Measurements from ENCODE around the gene AGRN.
"Not testable (repeated sequence)": the region's sequence is repeated elsewhere in the genome, so short reads cannot be mapped to it uniquely, and the experiment has no call there.

AGRN gene

DNA sequence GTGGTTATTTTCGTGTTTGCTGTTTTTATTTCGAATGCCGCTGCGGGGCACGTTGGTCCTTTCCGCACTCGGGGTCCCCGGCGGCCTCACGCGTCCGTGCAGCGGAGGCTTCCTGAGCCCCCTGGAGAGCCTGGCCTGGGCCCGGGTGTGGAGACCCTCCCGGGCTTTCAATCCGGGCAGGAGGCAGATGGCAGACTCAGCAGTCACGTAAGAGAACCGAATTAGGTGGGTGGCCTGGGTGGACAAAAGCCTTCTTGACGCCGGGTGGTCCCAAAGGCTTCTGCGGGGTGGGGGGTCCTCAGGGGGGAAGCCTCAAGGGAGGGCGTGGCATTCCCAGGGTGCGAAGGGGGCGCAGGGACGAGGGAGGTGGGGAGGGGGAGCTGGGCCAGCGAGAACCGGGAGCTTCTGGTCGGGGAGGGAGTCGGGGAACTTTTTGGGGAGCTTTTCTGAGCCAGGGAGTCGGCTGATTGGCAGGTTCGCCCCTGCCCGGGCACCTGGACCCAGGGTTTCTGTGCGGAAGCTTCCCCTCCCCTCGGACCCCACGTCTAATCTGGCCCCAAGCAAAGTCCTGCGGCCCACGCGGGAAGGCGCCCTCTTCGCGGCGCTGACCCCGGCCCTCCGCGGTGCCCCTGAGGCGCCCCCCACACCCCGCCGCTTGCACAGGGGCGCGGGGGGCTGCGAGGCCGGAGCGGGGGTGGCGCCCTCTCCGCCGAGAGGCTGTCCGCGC lies 18.7 kb upstream of the AGRN start:
- DNase-seq: no peak

GRCh38 chr1:1003618-1004419 lies 16.1 kb upstream of the AGRN start:
- TF ChIP-seq POLR2A (IDR thresholded peaks at IDR 0.05; ENCODE audit: low read length) (no peak), GATA1 (IDR thresholded peaks at IDR 0.05; ENCODE audit: low read depth, low read length) (no peak)
- no peak for DNase-seq

More for the DNA sequence above, 18.7 kb upstream of the AGRN start:
- TF ChIP-seq GATA1 (IDR thresholded peaks at IDR 0.05; ENCODE audit: low read depth, low read length): no peak
- no peak for TF ChIP-seq POLR2A (IDR thresholded peaks at IDR 0.05; ENCODE audit: low read length)

DNA sequence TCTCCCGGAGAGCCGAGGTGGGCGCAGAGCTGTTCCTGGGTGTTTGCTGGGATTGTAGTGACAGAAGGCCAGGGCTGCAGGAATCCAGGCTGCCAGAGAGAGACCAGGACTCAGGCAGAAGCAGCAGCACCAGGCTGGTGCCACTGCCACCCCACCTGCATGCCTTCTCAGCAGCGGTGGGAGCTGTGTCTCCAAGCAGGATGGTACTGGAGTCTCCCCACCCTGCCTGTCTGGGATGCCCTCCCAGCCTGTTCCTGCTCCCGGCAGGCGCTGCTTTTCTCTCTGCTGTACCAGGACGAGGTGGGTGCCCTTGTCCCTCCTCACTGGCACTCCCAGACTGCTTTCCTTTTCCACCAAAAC lies 15.5 kb upstream of the AGRN start:
- TF ChIP-seq POLR2A (IDR thresholded peaks at IDR 0.05; ENCODE audit: low read length) (no peak), GATA1 (IDR thresholded peaks at IDR 0.05; ENCODE audit: low read depth, low read length) (no peak)

GRCh38 chr1:1004780-1005697 lies 14.9 kb upstream of the AGRN start:
- peak in 1 of 2 experiments; percentile 41 for DNase-seq
- TF ChIP-seq GATA1 (IDR thresholded peaks at IDR 0.05; ENCODE audit: low read depth, low read length): no peak
- TF ChIP-seq POLR2A (IDR thresholded peaks at IDR 0.05; ENCODE audit: low read length): no peak

More for the DNA sequence above, 15.5 kb upstream of the AGRN start:
- no peak for DNase-seq

- no peak for TF ChIP-seq POLR2A (IDR thresholded peaks at IDR 0.05; ENCODE audit: low read length)
- TF ChIP-seq GATA1 (IDR thresholded peaks at IDR 0.05; ENCODE audit: low read depth, low read length): no peak
- no peak for DNase-seq
These were observed 14.1 kb upstream of the AGRN start for GRCh38 chr1:1005774-1006304.

DNA sequence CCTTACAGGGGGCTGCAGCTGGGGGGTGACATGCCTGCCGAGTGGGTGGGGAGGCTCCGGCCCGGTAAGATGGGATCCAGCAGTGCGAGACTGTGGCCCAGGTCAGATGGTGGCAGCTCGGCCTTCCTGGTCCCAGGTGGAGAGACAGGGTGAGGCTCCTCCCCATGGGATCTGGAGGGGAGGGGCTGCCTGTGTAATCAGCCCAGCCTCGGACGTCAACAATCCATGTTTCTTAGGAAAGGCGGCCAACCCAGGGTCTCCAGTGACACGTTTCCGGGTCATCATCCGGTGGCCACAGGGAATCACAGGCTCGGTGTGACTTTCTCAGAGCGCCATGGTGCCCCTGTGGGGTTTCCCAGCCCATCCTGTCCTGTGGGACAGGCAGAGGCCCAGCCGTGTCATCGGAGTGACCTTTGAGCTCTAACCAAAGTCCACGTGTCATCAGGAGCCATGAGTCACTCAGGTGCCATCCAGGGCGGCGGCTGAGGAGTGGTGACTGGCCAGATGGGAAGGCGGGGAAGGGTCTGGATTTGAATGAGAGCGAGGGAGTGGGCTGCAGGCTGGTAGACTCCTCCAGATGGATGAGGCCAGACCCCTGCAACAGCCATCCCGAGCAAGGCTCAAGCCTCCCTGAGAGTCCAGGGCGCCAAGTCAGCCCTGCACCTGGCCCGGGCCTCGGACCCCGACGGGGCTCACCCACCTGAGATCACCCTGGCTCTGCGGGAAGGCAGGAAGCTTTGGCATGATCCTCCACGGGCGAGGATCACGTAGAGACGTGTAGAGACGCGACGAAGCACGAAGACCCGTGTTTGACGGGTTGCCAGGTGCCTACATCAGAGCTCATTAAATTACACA lies 13.4 kb upstream of the AGRN start:
- DNase-seq: no peak
- no peak for TF ChIP-seq POLR2A (IDR thresholded peaks at IDR 0.05; ENCODE audit: low read length)
- TF ChIP-seq GATA1 (IDR thresholded peaks at IDR 0.05; ENCODE audit: low read depth, low read length): no peak

DNA sequence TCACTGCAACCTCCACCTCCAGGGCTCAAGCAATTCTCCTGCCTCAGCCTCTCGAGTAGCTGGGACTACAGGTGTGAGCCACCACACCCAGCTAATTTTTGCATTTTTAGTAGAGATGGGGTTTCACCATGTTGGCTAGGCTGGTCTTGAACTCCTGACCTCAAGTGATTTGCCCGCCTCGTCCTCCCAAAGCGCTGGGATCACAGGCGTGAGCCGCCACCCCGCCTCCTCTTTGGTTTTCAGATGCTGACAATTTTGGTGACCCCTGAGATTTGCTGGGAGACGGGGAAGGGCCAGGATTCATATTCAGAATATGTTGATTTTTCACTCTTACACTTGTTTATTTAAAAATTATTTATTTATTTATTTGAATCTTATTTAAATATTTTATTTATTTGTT lies 9.8 kb upstream of the AGRN start:
- DNase-seq: not testable (repeated sequence)

GRCh38 chr1:1011396-1011949 lies 8.4 kb upstream of the AGRN start:
- DNase-seq: no peak
- TF ChIP-seq POLR2A (IDR thresholded peaks at IDR 0.05; ENCODE audit: low read length) (no peak), GATA1 (IDR thresholded peaks at IDR 0.05; ENCODE audit: low read depth, low read length) (no peak)

- not testable (repeated sequence) for DNase-seq
These were observed 7.2 kb upstream of the AGRN start for GRCh38 chr1:1012736-1013104.

DNA sequence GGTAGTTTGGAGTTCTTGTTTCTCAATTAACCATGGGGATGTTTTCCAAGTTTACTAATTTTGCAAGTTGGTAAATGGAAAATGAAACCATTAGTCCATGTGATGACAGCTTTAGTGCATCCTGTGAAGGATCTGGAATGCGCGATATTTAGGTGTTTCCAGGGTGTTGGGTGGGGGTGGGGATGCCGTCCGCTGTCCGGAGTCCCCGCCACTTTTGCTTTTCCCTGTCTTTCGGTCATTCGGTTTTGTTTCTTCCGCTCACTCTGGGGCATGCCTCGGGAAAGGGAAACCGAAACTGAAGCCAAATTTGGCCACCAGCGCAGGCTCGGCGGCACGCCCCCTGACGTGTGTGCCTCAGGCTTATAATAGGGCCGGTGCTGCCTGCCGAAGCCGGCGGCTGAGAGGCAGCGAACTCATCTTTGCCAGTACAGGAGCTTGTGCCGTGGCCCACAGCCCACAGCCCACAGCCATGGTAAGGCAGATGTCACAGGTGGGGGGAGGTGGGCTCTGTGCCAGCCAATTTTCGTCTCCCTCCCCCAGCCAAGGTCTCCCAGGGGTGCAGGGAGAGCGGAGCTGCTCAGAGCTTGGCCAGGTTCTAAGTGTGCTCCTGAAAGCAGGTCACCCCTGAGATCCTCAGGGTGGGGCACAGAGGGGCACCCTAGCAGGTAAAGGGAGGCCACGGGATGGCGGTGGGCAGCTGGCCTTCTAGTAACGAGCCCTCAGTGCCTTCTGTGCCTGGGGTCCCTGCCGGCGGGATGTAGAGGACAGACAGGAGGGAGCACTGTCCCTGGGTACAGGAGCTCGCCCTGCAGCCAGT lies 6.6 kb upstream of the AGRN start, which contains the start of gene ISG15:
Gene ISG15 (plus strand): TSS at position 393 of the 817 bp plus-strand sequence. CDS start 77 bp downstream, at position 470.
- TF ChIP-seq GATA1 (IDR thresholded peaks at IDR 0.05; ENCODE audit: low read depth, low read length) (no peak), POLR2A (IDR thresholded peaks at IDR 0.05; ENCODE audit: low read length) (peak; percentile 64)
- peak; percentile 87 to 91 for DNase-seq

DNA sequence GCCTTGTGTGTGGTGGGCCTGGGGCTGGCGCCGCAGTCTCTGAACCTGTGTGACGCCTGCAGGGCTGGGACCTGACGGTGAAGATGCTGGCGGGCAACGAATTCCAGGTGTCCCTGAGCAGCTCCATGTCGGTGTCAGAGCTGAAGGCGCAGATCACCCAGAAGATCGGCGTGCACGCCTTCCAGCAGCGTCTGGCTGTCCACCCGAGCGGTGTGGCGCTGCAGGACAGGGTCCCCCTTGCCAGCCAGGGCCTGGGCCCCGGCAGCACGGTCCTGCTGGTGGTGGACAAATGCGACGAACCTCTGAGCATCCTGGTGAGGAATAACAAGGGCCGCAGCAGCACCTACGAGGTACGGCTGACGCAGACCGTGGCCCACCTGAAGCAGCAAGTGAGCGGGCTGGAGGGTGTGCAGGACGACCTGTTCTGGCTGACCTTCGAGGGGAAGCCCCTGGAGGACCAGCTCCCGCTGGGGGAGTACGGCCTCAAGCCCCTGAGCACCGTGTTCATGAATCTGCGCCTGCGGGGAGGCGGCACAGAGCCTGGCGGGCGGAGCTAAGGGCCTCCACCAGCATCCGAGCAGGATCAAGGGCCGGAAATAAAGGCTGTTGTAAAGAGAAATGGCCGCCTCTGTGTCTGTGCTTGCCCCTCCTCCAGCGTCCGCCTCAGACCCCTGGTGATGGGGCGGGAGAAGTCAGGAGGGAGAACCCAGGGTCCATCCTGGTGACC lies 5.8 kb upstream of the AGRN start:
- peak; percentile 35 to 38 for DNase-seq
- TF ChIP-seq POLR2A (IDR thresholded peaks at IDR 0.05; ENCODE audit: low read length) (no peak), GATA1 (IDR thresholded peaks at IDR 0.05; ENCODE audit: low read depth, low read length) (no peak)

Measured in erythroblast (primary cell).